ENCODE results near the gene TMEM170B. TPM values are rescaled to one million over a fixed set of nuclear protein-coding genes. Genes with fewer than 3 reads are reported as not detected.

Gene TMEM170B
- total and polyA plus RNA-seq, 9 donors: 2.1 to 5.9 (median 5.3) TPM

DNA sequence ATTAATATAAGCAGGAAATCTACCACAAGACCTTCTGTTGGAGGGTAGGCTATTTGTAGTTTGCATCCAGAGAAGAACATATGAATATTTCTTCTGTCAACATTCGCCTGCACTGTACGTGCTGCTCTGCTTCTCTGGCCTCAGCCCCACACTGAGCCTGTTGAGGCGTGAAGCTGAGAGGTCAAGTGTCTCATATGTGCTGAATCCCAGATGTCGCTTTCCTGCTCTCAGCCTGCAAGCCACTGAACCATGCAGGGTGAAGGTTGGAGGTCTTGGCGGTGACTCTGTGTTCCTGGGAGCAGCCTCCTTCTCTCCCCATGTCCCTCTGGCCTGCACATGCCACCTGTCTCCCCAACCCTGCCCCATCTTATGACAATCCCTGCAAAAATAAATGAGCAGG is 83.6 kb downstream of the TMEM170B start:
- intact Hi-C loops (cut with DNase I): no loop called here
- Histone ChIP-seq H3K27ac (no peak overlapping the region), H3K36me3 (no peaks in the 10 kb centered on the region), H3K4me1 (ENCODE audit: insufficient read depth) (peaks cover 2% of the 10 kb centered on the region), H3K9me3 (no peaks in the 10 kb centered on the region), H3K27me3 (no peaks in the 10 kb centered on the region), H3K4me3 (no peak overlapping the region)
- DNase-seq: no peak
- WGBS, 3 donors: 85 to 96% (median 89%) methylated on average over 5 of the region's 5 CpGs
- TF ChIP-seq POLR2A (IDR thresholded peaks at IDR 0.05) (no peak), EP300 (IDR thresholded peaks at IDR 0.05) (no peak)
- TF ChIP-seq, protein P1, sequence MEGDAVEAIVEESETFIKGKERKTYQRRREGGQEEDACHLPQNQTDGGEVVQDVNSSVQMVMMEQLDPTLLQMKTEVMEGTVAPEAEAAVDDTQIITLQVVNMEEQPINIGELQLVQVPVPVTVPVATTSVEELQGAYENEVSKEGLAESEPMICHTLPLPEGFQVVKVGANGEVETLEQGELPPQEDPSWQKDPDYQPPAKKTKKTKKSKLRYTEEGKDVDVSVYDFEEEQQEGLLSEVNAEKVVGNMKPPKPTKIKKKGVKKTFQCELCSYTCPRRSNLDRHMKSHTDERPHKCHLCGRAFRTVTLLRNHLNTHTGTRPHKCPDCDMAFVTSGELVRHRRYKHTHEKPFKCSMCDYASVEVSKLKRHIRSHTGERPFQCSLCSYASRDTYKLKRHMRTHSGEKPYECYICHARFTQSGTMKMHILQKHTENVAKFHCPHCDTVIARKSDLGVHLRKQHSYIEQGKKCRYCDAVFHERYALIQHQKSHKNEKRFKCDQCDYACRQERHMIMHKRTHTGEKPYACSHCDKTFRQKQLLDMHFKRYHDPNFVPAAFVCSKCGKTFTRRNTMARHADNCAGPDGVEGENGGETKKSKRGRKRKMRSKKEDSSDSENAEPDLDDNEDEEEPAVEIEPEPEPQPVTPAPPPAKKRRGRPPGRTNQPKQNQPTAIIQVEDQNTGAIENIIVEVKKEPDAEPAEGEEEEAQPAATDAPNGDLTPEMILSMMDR (IDR thresholded peaks at IDR 0.05): no peak

DNA sequence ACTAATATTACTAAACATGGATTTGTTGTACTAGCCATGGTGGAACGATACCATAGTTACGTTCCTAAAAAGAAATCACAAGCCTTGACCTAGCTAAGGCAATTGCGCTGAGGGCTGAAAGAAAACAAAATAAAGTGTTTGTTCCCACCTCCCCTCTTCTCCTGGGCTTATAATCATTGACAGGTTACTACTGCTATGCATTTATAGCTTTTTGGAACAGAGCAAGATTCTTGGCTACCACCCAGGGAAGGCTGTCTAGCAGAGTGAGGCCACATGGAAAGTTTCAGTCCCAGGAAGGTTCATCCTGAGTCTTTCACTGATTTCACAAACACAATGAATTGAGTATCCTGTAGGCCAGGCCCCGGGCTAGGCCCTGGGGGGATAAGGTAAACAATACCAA is 84.6 kb downstream of the TMEM170B start:
- H3K9me3 ChIP-seq: no peaks in the 10 kb centered on the region
- no peak overlapping the region for H3K27ac ChIP-seq
- H3K36me3 ChIP-seq: no peaks in the 10 kb centered on the region
- whole genome bisulfite sequencing, 3 donors: 31 to 43% (median 41%) methylated on average over 4 of the region's 4 CpGs
- DNase-seq: no peak
- H3K27me3 ChIP-seq: no peaks in the 10 kb centered on the region
- TF ChIP-seq EP300 (IDR thresholded peaks at IDR 0.05) (no peak), POLR2A (IDR thresholded peaks at IDR 0.05) (no peak)
- TF ChIP-seq, protein P1 (IDR thresholded peaks at IDR 0.05): no peak
- no peak overlapping the region for H3K4me3 ChIP-seq
- intact Hi-C loops (cut with DNase I): no loop called here
- H3K4me1 ChIP-seq (ENCODE audit: insufficient read depth): peaks cover 2% of the 10 kb centered on the region

DNA sequence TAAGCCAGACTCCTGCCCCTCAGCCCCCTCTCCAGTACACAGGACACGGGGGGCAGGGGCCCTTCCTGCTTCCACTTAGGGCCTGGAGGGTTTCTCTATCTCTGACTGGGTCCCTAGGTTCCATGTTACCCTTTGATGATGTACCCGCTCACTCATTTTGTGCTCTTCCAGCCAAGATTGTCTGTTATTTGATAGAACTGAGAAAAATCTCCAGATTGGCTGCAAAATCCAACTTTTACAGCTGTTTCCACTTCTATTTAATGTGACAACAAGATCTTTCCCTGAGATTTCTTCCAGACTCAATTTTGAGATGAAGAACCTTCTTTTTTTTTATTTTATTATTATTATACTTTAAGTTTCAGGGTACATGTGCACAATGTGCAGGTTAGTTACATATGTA is 85.7 kb downstream of the TMEM170B start:
- Histone ChIP-seq H3K27me3 (no peaks in the 10 kb centered on the region), H3K36me3 (no peaks in the 10 kb centered on the region), H3K9me3 (no peaks in the 10 kb centered on the region), H3K27ac (no peak overlapping the region), H3K4me3 (no peak overlapping the region), H3K4me1 (ENCODE audit: insufficient read depth) (peaks cover 2% of the 10 kb centered on the region)
- 92 to 98% (median 96%) methylated on average over 2 of the region's 2 CpGs for WGBS, 3 donors
- TF ChIP-seq POLR2A (IDR thresholded peaks at IDR 0.05) (no peak), EP300 (IDR thresholded peaks at IDR 0.05) (no peak)
- TF ChIP-seq, protein P1 (IDR thresholded peaks at IDR 0.05): no peak
- DNase-seq: no peak
- intact Hi-C loops (cut with DNase I): no loop called here

DNA sequence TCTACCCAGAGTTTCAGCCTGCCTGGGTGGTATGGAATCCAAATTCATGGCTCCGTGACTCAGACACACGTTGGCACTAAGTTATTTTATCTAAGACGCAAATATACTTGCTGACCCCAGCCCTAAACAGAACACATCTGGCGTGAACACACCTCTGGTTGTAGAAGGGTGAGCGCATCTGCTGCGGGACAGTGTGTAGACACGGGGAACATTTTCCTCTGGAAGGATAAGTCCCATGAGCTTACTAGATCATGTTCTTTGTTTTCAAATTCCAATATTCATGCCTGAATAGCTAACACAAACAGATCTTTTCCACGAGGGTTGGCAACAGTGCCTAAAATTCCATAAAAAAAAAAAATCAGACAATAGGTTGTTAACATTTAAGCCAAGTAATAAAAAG is 87.8 kb downstream of the TMEM170B start:
- Histone ChIP-seq H3K27ac (no peak overlapping the region), H3K4me3 (no peak overlapping the region), H3K36me3 (no peaks in the 10 kb centered on the region), H3K4me1 (ENCODE audit: insufficient read depth) (peaks cover 2% of the 10 kb centered on the region), H3K9me3 (no peaks in the 10 kb centered on the region), H3K27me3 (no peaks in the 10 kb centered on the region)
- DNase-seq: no peak
- intact Hi-C loops (cut with DNase I): no loop called here
- no peak for TF ChIP-seq POLR2A (IDR thresholded peaks at IDR 0.05)
- no peak for TF ChIP-seq EP300 (IDR thresholded peaks at IDR 0.05)
- TF ChIP-seq, protein P1 (IDR thresholded peaks at IDR 0.05): no peak
- 38 to 51% (median 44%) methylated on average over 8 of the region's 8 CpGs for WGBS, 3 donors
